B cell (primary cell): ENCODE measurements around the gene CCDC175. TPM values are rescaled to one million over a fixed set of nuclear protein-coding genes. Genes with fewer than 3 reads are reported as not detected.
A peak's percentile ranks its signal among the peaks of the same experiment; 100 is the strongest.

ENCODE experiments used
- ATAC-seq: fragments of 200-7000 bp; cut with Tn5 transposase; one replicate; pipeline ENCODE4 v1.10.0; 2021; ENCODE audit warnings: low read depth, mild to moderate bottlenecking, moderate number of reproducible peaks, moderate library complexity
- CTCF ChIA-PET: fragments of 350-600 bp; sonication (Branson Sonifier 250); formaldehyde crosslinking; loops from one replicate; lab custom pipeline; 2021; ENCODE audit warnings: antibody characterized with exemption, inconsistent platforms; lab: Charles Lee
- POLR2A ChIA-PET: fragments of 350-600 bp; sonication (Branson Sonifier 250); formaldehyde crosslinking; loops from one replicate; lab custom pipeline; 2021; ENCODE audit warnings: antibody characterized with exemption; lab: Charles Lee
- DNase-seq: peaks from one replicate; pipeline ENCODE4 v3.0.0; 2013
- H2AFZ ChIP-seq: 2 replicates; pipeline ENCODE4 v1.6.1; 2012; ENCODE audit warnings: mild to moderate bottlenecking, low read depth, low read length; ENCODE audit not compliant: insufficient read depth, poor library complexity, severe bottlenecking
- H3K27ac ChIP-seq, 2 donors: 1 replicate in 1 of 2; 2 replicates in 1 of 2; pipeline ENCODE4 v1.5.1; 2012 to 2013; ENCODE audit warnings: low read length in 2 of 2, mild to moderate bottlenecking in 2 of 2, moderate library complexity in 1 of 2
- H3K27me3 ChIP-seq, 4 experiments: fragments of 200-600 bp in 1 of 4; sonication (generic) in 1 of 4; replicated peaks in 1 of 4; 1 replicate in 2 of 4; 2 replicates in 2 of 4; pipeline versions ENCODE4 v1.6.1 to v1.7.0; 2013 to 2016; ENCODE audit warnings: low read length in 3 of 4, mild to moderate bottlenecking in 2 of 4, mixed read lengths in 1 of 4, moderate library complexity in 1 of 4; ENCODE audit not compliant: insufficient read depth in 4 of 4, control insufficient read depth in 3 of 4; ENCODE audit errors: control extremely low read depth in 1 of 4
- H3K36me3 ChIP-seq, 2 experiments: replicated peaks in 1 of 2; 1 replicate in 1 of 2; 2 replicates in 1 of 2; pipeline versions ENCODE4 v1.6.1 to v1.7.1; 2013; ENCODE audit warnings: low read length in 1 of 2; ENCODE audit not compliant: insufficient read depth in 2 of 2, control insufficient read depth in 1 of 2; ENCODE audit errors: control extremely low read depth in 1 of 2, extremely low read depth in 1 of 2
- H3K4me1 ChIP-seq, 2 donors: fragments of 200-600 bp in 1 of 2; sonication (generic) in 1 of 2; 1 replicate in 1 of 2; 2 replicates in 1 of 2; pipeline versions ENCODE4 v1.5.1 to v1.6.1; 2013 to 2017; ENCODE audit warnings: low read length in 2 of 2; ENCODE audit not compliant: control insufficient read depth in 2 of 2, insufficient read depth in 2 of 2
- H3K4me2 ChIP-seq: replicated peaks from 2 replicates; pipeline ENCODE3; 2012; ENCODE audit warnings: mild to moderate bottlenecking, low read depth, low read length; ENCODE audit not compliant: poor library complexity, severe bottlenecking
- H3K4me3 ChIP-seq, 5 experiments: fragments of 200-600 bp in 1 of 5; sonication (generic) in 1 of 5; 1 replicate in 3 of 5; 2 replicates in 2 of 5; pipeline versions ENCODE4 v1.5.1 to v1.7.0; 2011 to 2016; ENCODE audit warnings: low read length in 4 of 5, mild to moderate bottlenecking in 4 of 5, low read depth in 2 of 5, control low read depth in 1 of 5, moderate library complexity in 1 of 5; ENCODE audit not compliant: insufficient read depth in 1 of 5; ENCODE audit errors: control extremely low read depth in 1 of 5, extremely low read depth in 1 of 5
- H3K79me2 ChIP-seq: fragments of 200-600 bp; sonication (generic); one replicate; pipeline ENCODE4 v1.6.0; 2016; ENCODE audit warnings: low read length; ENCODE audit not compliant: control insufficient read depth, insufficient read depth
- H3K9ac ChIP-seq: fragments of 200-600 bp; sonication (generic); 2 replicates; pipeline ENCODE4 v1.6.1; 2017; ENCODE audit warnings: mild to moderate bottlenecking, low read length, moderate library complexity
- H3K9me3 ChIP-seq, 3 donors: one replicate each; pipeline versions ENCODE4 v1.6.1 to v1.7.1; 2013; ENCODE audit warnings: low read length in 2 of 3; ENCODE audit not compliant: control insufficient read depth in 2 of 3, insufficient read depth in 1 of 3; ENCODE audit errors: control extremely low read depth in 1 of 3
- H4K20me1 ChIP-seq: 2 replicates; pipeline ENCODE4 v1.6.0; 2012; ENCODE audit warnings: mild to moderate bottlenecking, low read length; ENCODE audit not compliant: insufficient read depth, control insufficient read depth, poor library complexity, severe bottlenecking
- H3K27ac Mint-ChIP-seq: one replicate; pipeline ENCODE4 v1.8.0; 2021; ENCODE audit warnings: mixed read lengths
- H3K27me3 Mint-ChIP-seq: one replicate; pipeline ENCODE4 v1.8.0; 2021; ENCODE audit warnings: mixed read lengths
- H3K4me1 Mint-ChIP-seq: one replicate; pipeline ENCODE4 v1.8.0; 2021; ENCODE audit warnings: mixed read lengths
- H3K4me3 Mint-ChIP-seq: one replicate; pipeline ENCODE4 v1.8.0; 2021; ENCODE audit warnings: mixed read lengths
- H3K9me3 Mint-ChIP-seq: one replicate; pipeline ENCODE4 v1.8.0; 2022; ENCODE audit warnings: mixed read lengths; ENCODE audit not compliant: insufficient read depth
- CTCF ChIP-seq: fragments of 200-600 bp; IDR thresholded peaks from one replicate; pipeline ENCODE4 v1.8.0; 2022; ENCODE audit warnings: antibody characterized with exemption, mild to moderate bottlenecking
- EZH2 ChIP-seq: IDR thresholded peaks from 2 replicates; pipeline ENCODE4 v1.6.1; 2012; ENCODE audit warnings: borderline replicate concordance, low read depth, mild to moderate bottlenecking, moderate library complexity, low read length; ENCODE audit not compliant: insufficient read depth, poor library complexity, severe bottlenecking
- WGBS: methylation state at CpG from one replicate; pipeline ENCODE4 v1.1.5; 2013; ENCODE audit warnings: missing lambda C conversion rate; ENCODE audit not compliant: insufficient coverage; 5-methylcytosine and 5-hydroxymethylcytosine counted together
- intact Hi-C: fragments of 100-400 bp; cut with micrococcal nuclease; formaldehyde crosslinking; loops from one replicate; pipeline ENCODE4 v1.10.0; 2022
- polyA plus RNA-seq: library from polyadenylated mRNA; depleted of rRNA; stranded (reverse); fragments of >200 nt; gene quantifications from 2 replicates; pipeline ENCODE4 v1.2.3, GENCODE V29; 2012
- total RNA-seq, 2 donors: library from RNA; stranded (reverse); fragments of 120-200 nt in 1 of 2; gene quantifications; 1 replicate in 1 of 2; 2 replicates in 1 of 2; pipeline versions ENCODE4 v1.2.3 to v1.2.4, GENCODE V29; 2013 to 2022

CCDC175 gene
- total and polyA plus RNA-seq, 2 donors (not counting 1 experiment from before 2014, with no cell fraction given): not detected

- Histone ChIP-seq H2AFZ (peak within 1 kb of the TSS; percentile 74), H3K4me3 (peak within 1 kb of the TSS in 4 of 5 experiments; percentile 37 to 70 (median 60)), H3K9ac (peak within 1 kb of the TSS; percentile 73), H3K4me1 (peaks cover 12% of the 10 kb centered on the region in 2 donors), H3K36me3 (peaks cover 0 to 2% of the 10 kb centered on the region in 2 experiments), H4K20me1 (no peaks in the 10 kb centered on the region), H3K4me2 (peak within 1 kb of the TSS; percentile 96), H3K9me3 (no peaks in the 10 kb centered on the region), H3K79me2 (no peaks in the 10 kb centered on the region), H3K27me3 (peaks cover 0 to 6% (median 6%) of the 10 kb centered on the region in 4 experiments), H3K27ac (peak within 1 kb of the TSS; percentile 4 to 10)
- ATAC-seq (peak; percentile 73), DNase-seq (peak; percentile 75)
- no peak for TF ChIP-seq CTCF
- TF ChIP-seq EZH2: no peak
- H3K4me1 Mint-ChIP-seq: peaks cover 18% of the 10 kb centered on the region
- intact Hi-C loops: loop anchor here (1.0 kb wide), 2 partner anchors 19 to 277 kb away; partner anchors contain the start of genes DAAM1, JKAMP and L3HYPDH
- peak within 1 kb of the TSS; percentile 94 for H3K4me3 Mint-ChIP-seq
- H3K27ac Mint-ChIP-seq: peak within 1 kb of the TSS; percentile 89
- POLR2A ChIA-PET: interaction anchor here (3.3 kb wide), 1 partner anchor 18 kb away, joined by 12 read pairs; the partner anchor contains the start of genes JKAMP and L3HYPDH
- no peaks in the 10 kb centered on the region for H3K27me3 Mint-ChIP-seq
- WGBS: 15% methylated on average over 38 of the region's 40 CpGs
- no peaks in the 10 kb centered on the region for H3K9me3 Mint-ChIP-seq
- CTCF ChIA-PET: interaction anchor here (1.3 to 4.7 kb wide), 2 partner anchors 17 to 500 kb away, joined by 3 to 35 read pairs; partner anchors contain the start of genes JKAMP and L3HYPDH
Measured at GRCh38 chr14:59465316-59466135, 111.1 kb downstream of the CCDC175 start, which contains the start of gene GPR135. Gene GPR135, minus strand, starts transcription at chr14:59465380. Its CDS starts 154 bp downstream, at chr14:59465226.
